ENCODE results near the gene CSNK2A1. TPM values are rescaled to one million over a fixed set of nuclear protein-coding genes. Genes with fewer than 3 reads are reported as not detected.
"Not testable (repeated sequence)": the region's sequence is repeated elsewhere in the genome, so short reads cannot be mapped to it uniquely, and the experiment has no call there.

Gene CSNK2A1
- polyA plus RNA-seq (2013, experiment 1 of 2), result 117 TPM
- polyA plus RNA-seq (2013, experiment 2 of 2), result 127 TPM

DNA sequence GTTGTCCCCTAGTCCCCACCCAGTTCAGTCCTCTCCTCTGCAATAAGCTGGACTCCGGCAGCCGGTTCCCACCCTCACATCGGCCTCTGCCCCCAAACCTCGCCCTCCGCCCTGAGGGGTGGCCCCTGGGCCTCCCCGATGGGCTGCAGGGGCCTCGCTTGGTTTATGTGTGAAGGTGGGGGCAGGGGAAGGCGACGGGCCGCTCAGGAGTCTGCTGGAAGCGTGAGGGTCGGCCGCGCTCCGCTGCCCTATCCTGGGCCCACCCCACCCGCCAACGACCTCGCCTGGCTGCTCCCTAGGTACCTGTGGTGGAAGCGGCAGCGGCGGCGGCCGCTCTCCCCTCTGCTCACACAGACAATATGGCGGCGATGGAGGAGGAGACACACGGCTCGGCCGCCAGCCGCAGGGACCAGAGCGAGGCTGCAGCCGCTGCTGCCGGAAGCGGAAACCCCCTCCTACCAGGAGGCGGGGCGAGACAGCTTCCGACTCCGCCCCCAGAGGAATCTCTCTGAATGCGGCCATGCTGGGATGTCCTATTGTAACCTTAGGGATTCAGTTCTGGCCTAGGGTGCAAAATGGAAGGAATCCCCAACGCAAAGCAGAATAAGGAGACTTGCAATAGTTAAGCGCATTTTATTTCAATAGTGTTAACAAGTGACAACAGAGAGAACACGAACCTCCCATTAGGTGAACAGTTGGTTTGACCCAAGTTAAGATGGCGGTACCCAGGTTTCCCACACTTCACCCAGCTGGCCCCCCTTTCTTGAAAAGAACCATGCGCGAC lies at the start of gene CSNK2A1:
CSNK2A1 (minus strand) TSS at position 422 of the 784 bp plus-strand sequence. CDS start 35,239 bp downstream, outside the sequence.
- Histone ChIP-seq H3K36me3 (ENCODE audit: insufficient read depth, low read length) (peaks cover 12% of the 10 kb centered on the region; the same call in 1 of the 2 replicates), H3K27ac (ENCODE audit: low read depth, low read length) (peak within 1 kb of the TSS; percentile 96), H3K27me3 (ENCODE audit: insufficient read depth, low read length) (peaks cover 25% of the 10 kb centered on the region), H3K9ac (ENCODE audit: low read depth, low read length) (peak within 1 kb of the TSS; percentile 97), H3K4me3 (ENCODE audit: low read length) (peak within 1 kb of the TSS; percentile 89), H3K4me1 (ENCODE audit: insufficient read depth, low read length) (peaks cover 25% of the 10 kb centered on the region), H3K9me3 (ENCODE audit: insufficient read depth, low read depth, low read length) (no peaks in the 10 kb centered on the region; the same call in 1 of the 2 replicates)
- WGBS, result 1% methylated on average over 44 of the region's 44 CpGs

DNA sequence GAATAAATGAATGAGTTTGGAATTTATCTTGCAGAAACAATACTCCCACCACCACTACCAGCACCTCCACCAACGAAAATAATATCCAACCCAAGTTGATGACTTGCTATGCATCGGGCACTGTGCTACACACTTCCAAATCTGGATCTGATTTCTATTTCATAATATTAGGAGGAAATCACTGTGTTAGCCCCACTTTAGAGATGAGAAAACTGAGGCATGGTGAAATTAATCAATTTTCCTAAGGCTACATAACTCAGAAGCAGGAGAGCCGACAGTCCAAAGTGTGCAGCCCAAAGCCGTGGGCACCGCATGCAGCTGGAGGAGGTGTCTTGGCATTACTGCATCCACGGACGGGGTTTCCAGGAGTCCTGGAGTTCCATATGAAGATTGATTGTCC lies 48.9 kb upstream of the CSNK2A1 start:
- H3K9ac ChIP-seq (ENCODE audit: low read depth, low read length), result no peak overlapping the region
- no peak overlapping the region for H3K27ac ChIP-seq (ENCODE audit: low read depth, low read length)
- H3K4me3 ChIP-seq (ENCODE audit: low read length), result no peak overlapping the region
- H3K4me1 ChIP-seq (ENCODE audit: insufficient read depth, low read length), result no peaks in the 10 kb centered on the region
- no peaks in the 10 kb centered on the region for H3K9me3 ChIP-seq (ENCODE audit: insufficient read depth, low read depth, low read length)
- WGBS, result 93% methylated on average over 7 of the region's 7 CpGs
- H3K27me3 ChIP-seq (ENCODE audit: insufficient read depth, low read length), result no peaks in the 10 kb centered on the region
- no peaks in the 10 kb centered on the region for H3K36me3 ChIP-seq (ENCODE audit: insufficient read depth, low read length)

DNA sequence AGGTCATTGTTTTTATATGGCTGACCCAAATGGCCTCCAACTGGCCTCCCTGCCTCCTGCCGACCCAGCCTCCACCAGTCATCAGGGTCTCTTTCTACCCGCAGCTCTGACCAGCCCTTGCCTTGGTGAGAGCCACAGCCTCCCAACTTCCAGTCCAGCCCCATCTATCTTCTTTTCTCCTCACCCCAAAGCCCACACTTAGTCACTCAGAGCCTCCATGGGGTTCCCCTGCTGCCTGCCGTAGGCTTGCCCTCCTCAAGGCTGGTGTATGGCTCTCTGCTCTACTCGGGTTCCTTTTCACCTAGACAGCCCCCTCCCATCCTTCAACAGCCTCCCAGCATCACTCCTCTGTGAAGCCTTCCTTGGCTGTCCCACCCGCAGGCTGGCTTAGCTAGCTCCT lies 48.4 kb upstream of the CSNK2A1 start:
- WGBS, result 85% methylated on average over 5 of the region's 5 CpGs

DNA sequence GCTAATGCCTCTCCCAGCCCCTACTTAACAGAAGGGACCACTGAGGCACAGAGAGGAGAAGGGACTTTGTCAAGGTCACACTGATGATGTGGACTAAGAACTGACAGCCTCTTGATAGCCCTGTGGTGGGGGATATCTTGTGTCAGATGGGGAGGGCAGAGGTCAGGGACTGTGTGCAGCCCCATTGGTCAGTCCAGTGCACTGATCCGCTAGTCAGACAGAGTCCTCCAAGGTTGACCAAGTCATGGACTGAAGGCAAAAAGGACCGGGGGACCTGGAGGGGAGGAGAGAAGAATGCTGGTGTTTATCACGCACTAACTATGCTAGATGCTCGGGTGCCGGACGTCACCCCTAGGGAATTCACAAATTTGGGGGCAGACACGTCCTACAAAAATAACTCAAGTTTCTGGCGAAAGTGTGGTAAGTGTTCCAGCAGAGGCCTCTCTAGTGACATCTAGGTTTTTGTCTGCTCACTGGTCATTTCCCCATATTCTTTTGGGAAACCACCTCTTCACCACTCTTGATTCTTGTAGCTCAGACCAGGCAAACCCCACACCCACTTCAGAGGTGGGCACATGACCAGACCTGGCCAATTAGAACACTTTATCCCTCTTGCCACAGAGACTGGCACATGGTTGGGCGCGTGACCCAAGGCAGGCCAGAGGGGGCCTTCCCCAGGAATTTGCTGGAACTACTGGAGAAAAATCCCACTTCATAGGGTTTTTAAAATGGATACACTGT lies 45.5 kb upstream of the CSNK2A1 start:
- WGBS, result 92% methylated on average over 10 of the region's 10 CpGs
- Histone ChIP-seq H3K36me3 (ENCODE audit: insufficient read depth, low read length) (no peaks in the 10 kb centered on the region), H3K9ac (ENCODE audit: low read depth, low read length) (no peak overlapping the region), H3K4me3 (ENCODE audit: low read length) (no peak overlapping the region), H3K27ac (ENCODE audit: low read depth, low read length) (no peak overlapping the region), H3K9me3 (ENCODE audit: insufficient read depth, low read depth, low read length) (no peaks in the 10 kb centered on the region), H3K27me3 (ENCODE audit: insufficient read depth, low read length) (no peaks in the 10 kb centered on the region), H3K4me1 (ENCODE audit: insufficient read depth, low read length) (peaks cover 3% of the 10 kb centered on the region; the same call in 1 of the 2 replicates)

More for the DNA sequence above, 48.4 kb upstream of the CSNK2A1 start:
- Histone ChIP-seq H3K4me3 (ENCODE audit: low read length) (no peak overlapping the region), H3K4me1 (ENCODE audit: insufficient read depth, low read length) (no peaks in the 10 kb centered on the region), H3K36me3 (ENCODE audit: insufficient read depth, low read length) (no peaks in the 10 kb centered on the region), H3K27ac (ENCODE audit: low read depth, low read length) (no peak overlapping the region), H3K9ac (ENCODE audit: low read depth, low read length) (no peak overlapping the region), H3K9me3 (ENCODE audit: insufficient read depth, low read depth, low read length) (no peaks in the 10 kb centered on the region), H3K27me3 (ENCODE audit: insufficient read depth, low read length) (no peaks in the 10 kb centered on the region)

DNA sequence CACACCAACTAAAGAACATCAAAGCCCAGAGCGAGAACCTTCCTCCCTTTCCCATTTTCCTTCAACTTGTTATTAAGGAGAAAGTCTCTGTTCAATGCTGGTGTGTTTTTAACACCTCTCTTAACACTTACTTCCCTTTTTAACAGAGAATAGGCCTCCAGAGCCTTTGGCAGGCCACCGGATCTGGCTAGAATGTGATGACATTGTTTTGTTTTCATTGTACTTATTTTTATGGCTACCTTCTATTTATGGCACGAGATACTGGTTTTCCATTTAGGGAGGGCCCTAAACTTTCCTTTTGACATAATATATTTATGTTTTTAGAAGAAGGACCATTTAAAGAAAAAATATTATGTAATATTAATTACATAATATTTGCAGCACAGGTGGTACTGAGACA lies 44.9 kb upstream of the CSNK2A1 start:
- H3K4me1 ChIP-seq (ENCODE audit: insufficient read depth, low read length), result peaks cover 4% of the 10 kb centered on the region; the same call in 1 of the 2 replicates
- H3K27me3 ChIP-seq (ENCODE audit: insufficient read depth, low read length), result no peaks in the 10 kb centered on the region
- H3K9ac ChIP-seq (ENCODE audit: low read depth, low read length), result no peak overlapping the region
- H3K4me3 ChIP-seq (ENCODE audit: low read length), result no peak overlapping the region
- no peaks in the 10 kb centered on the region for H3K9me3 ChIP-seq (ENCODE audit: insufficient read depth, low read depth, low read length)
- H3K36me3 ChIP-seq (ENCODE audit: insufficient read depth, low read length), result no peaks in the 10 kb centered on the region
- WGBS, result 60% methylated on average over 1 of the region's 3 CpGs
- no peak overlapping the region for H3K27ac ChIP-seq (ENCODE audit: low read depth, low read length)

DNA sequence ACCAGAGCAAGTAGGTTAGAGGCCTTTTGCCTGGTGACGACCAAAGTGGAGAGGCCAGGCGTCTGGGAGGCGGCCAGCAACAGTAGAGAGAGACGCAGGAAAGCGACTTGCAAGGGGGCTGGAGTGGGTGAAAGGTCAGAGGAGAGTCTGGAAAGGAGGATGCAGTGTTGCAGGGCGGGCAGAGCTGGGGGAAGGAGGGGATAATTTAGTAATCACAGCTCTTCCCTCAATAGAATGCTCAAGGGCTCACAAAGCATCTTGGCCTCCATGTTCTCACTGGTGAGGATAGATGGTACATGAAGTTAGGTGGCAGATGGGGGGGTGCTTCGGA lies 41.3 kb upstream of the CSNK2A1 start:
- Histone ChIP-seq H3K36me3 (ENCODE audit: insufficient read depth, low read length) (no peaks in the 10 kb centered on the region), H3K9ac (ENCODE audit: low read depth, low read length) (no peak overlapping the region), H3K4me1 (ENCODE audit: insufficient read depth, low read length) (peaks cover 4% of the 10 kb centered on the region; the same call in 1 of the 2 replicates), H3K27me3 (ENCODE audit: insufficient read depth, low read length) (no peaks in the 10 kb centered on the region), H3K9me3 (ENCODE audit: insufficient read depth, low read depth, low read length) (no peaks in the 10 kb centered on the region), H3K4me3 (ENCODE audit: low read length) (no peak overlapping the region), H3K27ac (ENCODE audit: low read depth, low read length) (no peak overlapping the region)
- WGBS, result 79% methylated on average over 5 of the region's 7 CpGs

DNA sequence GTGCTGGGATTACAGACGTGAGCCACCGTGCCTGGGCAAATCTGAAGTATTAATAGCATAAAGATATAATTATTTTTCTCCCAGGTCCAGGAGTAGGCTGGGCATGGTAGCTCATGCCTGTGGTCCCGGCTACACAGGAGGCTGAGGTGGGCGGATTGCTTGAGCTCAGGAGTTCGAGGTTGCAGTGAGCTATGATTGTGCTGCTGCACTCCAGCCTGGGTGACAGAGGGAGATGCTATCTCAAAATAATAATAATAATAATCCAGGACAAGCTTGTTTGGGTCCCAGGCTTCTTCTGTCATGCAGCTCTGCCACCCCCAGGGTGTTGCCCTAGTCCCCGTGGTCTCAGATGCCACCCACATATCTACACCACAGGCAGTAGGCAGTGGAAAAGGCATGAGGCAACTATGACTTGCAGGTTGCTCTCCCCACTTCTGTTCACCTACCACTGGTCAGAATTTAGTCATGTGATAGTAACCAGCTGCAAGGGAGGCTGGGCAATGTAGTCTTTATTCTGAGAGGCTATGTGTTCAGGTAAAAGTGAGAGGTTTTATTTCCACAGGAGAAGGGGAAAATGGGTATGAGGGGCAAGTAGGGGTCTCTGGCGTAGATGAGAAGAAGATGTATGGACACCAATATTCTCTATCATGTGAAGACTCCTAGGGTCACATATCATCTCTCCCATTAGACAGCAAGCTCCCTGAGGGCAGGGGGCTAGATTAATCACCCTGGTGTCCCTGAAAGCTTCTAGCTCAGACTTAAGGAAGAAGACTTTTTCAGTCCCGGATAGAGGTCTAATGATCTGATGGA lies 40.8 kb upstream of the CSNK2A1 start:
- 92% methylated on average over 7 of the region's 8 CpGs for WGBS
- no peaks in the 10 kb centered on the region for H3K36me3 ChIP-seq (ENCODE audit: insufficient read depth, low read length)
- no peaks in the 10 kb centered on the region for H3K27me3 ChIP-seq (ENCODE audit: insufficient read depth, low read length)
- H3K9me3 ChIP-seq (ENCODE audit: insufficient read depth, low read depth, low read length), result no peaks in the 10 kb centered on the region
- H3K9ac ChIP-seq (ENCODE audit: low read depth, low read length), result peak overlapping the region; percentile 15; the same call in 1 of the 2 replicates
- H3K4me1 ChIP-seq (ENCODE audit: insufficient read depth, low read length), result peaks cover 4% of the 10 kb centered on the region; the same call in 1 of the 2 replicates
- no peak overlapping the region for H3K27ac ChIP-seq (ENCODE audit: low read depth, low read length)
- no peak overlapping the region for H3K4me3 ChIP-seq (ENCODE audit: low read length)

DNA sequence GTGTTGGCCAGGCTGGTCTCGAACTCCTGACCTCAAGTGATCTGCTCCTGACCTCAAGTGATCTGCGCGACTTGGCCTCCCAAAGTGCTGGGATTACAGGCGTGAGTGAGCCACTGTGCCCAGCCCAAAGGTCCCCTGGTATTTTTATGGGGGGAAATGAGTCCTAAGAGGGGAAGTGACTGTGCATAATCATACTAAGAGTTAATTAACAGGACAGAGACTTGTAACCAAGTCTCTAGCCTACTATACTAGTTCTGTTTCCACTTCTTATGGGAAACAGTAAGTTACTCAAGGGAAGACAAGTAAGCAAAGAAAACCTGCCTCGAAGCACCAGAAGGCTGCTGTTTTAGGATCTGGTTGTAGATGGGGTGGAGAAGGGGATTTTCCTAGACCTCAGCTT lies 38.6 kb upstream of the CSNK2A1 start:
- Histone ChIP-seq H3K9me3 (ENCODE audit: insufficient read depth, low read depth, low read length) (no peaks in the 10 kb centered on the region), H3K4me3 (ENCODE audit: low read length) (no peak overlapping the region), H3K9ac (ENCODE audit: low read depth, low read length) (peak overlapping the region; percentile 29; the same call in 1 of the 2 replicates), H3K27me3 (ENCODE audit: insufficient read depth, low read length) (no peaks in the 10 kb centered on the region), H3K4me1 (ENCODE audit: insufficient read depth, low read length) (peaks cover 4% of the 10 kb centered on the region; the same call in 1 of the 2 replicates), H3K36me3 (ENCODE audit: insufficient read depth, low read length) (no peaks in the 10 kb centered on the region), H3K27ac (ENCODE audit: low read depth, low read length) (no peak overlapping the region)
- 92% methylated on average over 5 of the region's 5 CpGs for WGBS

DNA sequence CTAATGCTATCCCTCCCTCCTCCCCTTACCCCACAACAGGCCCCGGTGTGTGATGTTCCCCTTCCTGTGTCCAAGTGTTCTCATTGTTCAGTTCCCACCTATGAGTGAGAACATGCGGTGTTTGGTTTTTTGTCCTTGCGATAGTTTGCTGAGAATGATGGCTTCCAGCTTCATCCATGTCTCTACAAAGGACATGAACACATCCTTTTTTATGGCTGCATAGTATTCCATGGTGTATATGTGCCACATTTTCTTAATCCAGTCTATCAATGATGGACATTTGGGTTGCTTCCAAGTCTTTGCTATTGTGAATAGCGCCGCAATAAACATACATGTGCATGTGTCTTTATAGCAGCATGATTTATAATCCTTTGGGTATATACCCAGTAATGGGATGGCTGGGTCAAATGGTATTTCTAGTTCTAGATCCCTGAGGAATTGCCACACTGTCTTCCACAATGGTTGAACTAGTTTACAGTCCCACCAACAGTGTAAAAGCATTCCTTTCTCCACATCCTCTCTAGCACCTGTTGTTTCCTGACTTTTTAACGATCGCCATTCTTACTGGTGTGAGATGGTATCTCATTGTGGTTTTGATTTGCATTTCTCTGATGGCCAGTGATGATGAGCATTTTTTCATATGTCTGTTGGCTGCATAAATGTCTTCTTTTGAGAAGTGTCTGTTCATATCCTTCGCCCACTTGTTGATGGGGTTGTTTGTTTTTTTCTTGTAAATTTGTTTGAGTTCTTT lies 35.5 kb upstream of the CSNK2A1 start:
- not testable (repeated sequence) for H3K27me3 ChIP-seq (ENCODE audit: insufficient read depth, low read length); H3K27ac ChIP-seq (ENCODE audit: low read depth, low read length); H3K4me3 ChIP-seq (ENCODE audit: low read length); H3K9ac ChIP-seq (ENCODE audit: low read depth, low read length); H3K9me3 ChIP-seq (ENCODE audit: insufficient read depth, low read depth, low read length); H3K36me3 ChIP-seq (ENCODE audit: insufficient read depth, low read length)
- peaks cover 15% of the 10 kb centered on the region for H3K4me1 ChIP-seq (ENCODE audit: insufficient read depth, low read length)
- no CpG with 5 or more reads among the region's 8 CpGs for WGBS

DNA sequence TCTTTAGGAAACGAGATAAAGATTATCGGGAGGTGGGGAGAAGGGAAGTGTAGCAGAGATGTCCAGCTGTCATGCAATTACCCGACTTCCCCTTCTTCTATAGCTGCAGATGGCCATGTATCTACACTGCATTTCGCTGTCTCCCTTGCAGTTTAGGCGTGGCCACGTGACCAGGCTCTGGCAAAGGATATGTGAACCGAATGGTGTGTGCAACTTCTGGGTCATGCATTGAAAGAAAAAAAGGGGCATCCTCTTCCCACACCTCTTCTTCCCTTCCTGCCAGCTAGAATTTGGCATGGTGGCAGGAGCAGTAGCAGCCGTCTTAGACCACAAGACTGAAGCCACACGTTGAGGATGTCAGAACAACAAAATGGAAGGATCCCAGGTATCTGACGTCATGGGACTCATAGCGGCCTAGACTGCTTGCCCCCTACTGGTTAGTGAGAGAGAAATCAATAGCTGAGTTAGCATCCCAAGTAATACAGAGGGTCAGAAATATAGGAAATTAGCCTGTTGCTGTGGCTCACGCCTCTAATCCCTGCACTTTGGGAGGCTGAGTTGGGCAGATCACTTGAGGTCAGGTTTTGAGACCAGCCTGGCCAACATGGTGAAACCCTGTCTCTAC lies 33.7 kb upstream of the CSNK2A1 start:
- Histone ChIP-seq H3K4me3 (ENCODE audit: low read length) (no peak overlapping the region), H3K4me1 (ENCODE audit: insufficient read depth, low read length) (peaks cover 19% of the 10 kb centered on the region), H3K9me3 (ENCODE audit: insufficient read depth, low read depth, low read length) (no peaks in the 10 kb centered on the region), H3K27ac (ENCODE audit: low read depth, low read length) (no peak overlapping the region), H3K9ac (ENCODE audit: low read depth, low read length) (no peak overlapping the region), H3K36me3 (ENCODE audit: insufficient read depth, low read length) (no peaks in the 10 kb centered on the region), H3K27me3 (ENCODE audit: insufficient read depth, low read length) (peaks cover 10% of the 10 kb centered on the region)
- WGBS, result 73% methylated on average over 12 of the region's 12 CpGs
